ENCODE measurements around the gene PPP1R36.
"Not testable (repeated sequence)": the region's sequence is repeated elsewhere in the genome, so short reads cannot be mapped to it uniquely, and the experiment has no call there.

Gene PPP1R36

GRCh38 chr14:64509036-64509435 is 40.7 kb upstream of the PPP1R36 start:
- no peak for TF ChIP-seq CTCF (IDR thresholded peaks at IDR 0.05; ENCODE audit: low read depth, low read length)
- H3K4me3 ChIP-seq (ENCODE audit: low read depth, low read length), result no peak overlapping the region

GRCh38 chr14:64510825-64511671 is 38.7 kb upstream of the PPP1R36 start:
- H3K4me3 ChIP-seq (ENCODE audit: low read depth, low read length), result no peak overlapping the region
- TF ChIP-seq CTCF (IDR thresholded peaks at IDR 0.05; ENCODE audit: low read depth, low read length), result peak; percentile 65

- TF ChIP-seq CTCF (IDR thresholded peaks at IDR 0.05; ENCODE audit: low read depth, low read length), result no peak
- H3K4me3 ChIP-seq (ENCODE audit: low read depth, low read length), result no peak overlapping the region
Measured at GRCh38 chr14:64513271-64513670, 36.5 kb upstream of the PPP1R36 start.

- no peak overlapping the region for H3K4me3 ChIP-seq (ENCODE audit: low read depth, low read length)
- no peak for TF ChIP-seq CTCF (IDR thresholded peaks at IDR 0.05; ENCODE audit: low read depth, low read length)
Measured at GRCh38 chr14:64515053-64515452, 34.7 kb upstream of the PPP1R36 start.

- H3K4me3 ChIP-seq (ENCODE audit: low read depth, low read length), result no peak overlapping the region
- TF ChIP-seq CTCF (IDR thresholded peaks at IDR 0.05; ENCODE audit: low read depth, low read length), result no peak
Measured at GRCh38 chr14:64516969-64517368, 32.8 kb upstream of the PPP1R36 start.

- H3K4me3 ChIP-seq (ENCODE audit: low read depth, low read length), result not testable (repeated sequence)
Measured at GRCh38 chr14:64517667-64518066, 32.1 kb upstream of the PPP1R36 start.

- no peak for TF ChIP-seq CTCF (IDR thresholded peaks at IDR 0.05; ENCODE audit: low read depth, low read length)
- H3K4me3 ChIP-seq (ENCODE audit: low read depth, low read length), result no peak overlapping the region
Measured at GRCh38 chr14:64518229-64518628, 31.5 kb upstream of the PPP1R36 start.

GRCh38 chr14:64520699-64521098 is 29.1 kb upstream of the PPP1R36 start:
- TF ChIP-seq CTCF (IDR thresholded peaks at IDR 0.05; ENCODE audit: low read depth, low read length), result no peak
- H3K4me3 ChIP-seq (ENCODE audit: low read depth, low read length), result no peak overlapping the region
